OCI-LY7 (cell line): ENCODE measurements around the gene RAB6B. TPM values are rescaled to one million over a fixed set of nuclear protein-coding genes. Genes with fewer than 3 reads are reported as not detected.

Experiments used
- BruUV-seq: library from RNA; stranded (reverse); fragments of 400-500 nt; replicated peaks from 2 replicates; lab custom pipeline; 2021; lab: Mats Ljungman, UMichigan
- CTCF ChIA-PET: fragments of 300-600 bp; sonication (Branson Sonifier 250); formaldehyde crosslinking; loops from one replicate; lab custom pipeline; 2022; ENCODE audit warnings: antibody characterized with exemption; ENCODE audit not compliant: unreplicated experiment; lab: Charles Lee
- POLR2A ChIA-PET: fragments of 300-600 bp; sonication (Branson Sonifier 250); formaldehyde crosslinking; loops from one replicate; lab custom pipeline; 2022; ENCODE audit warnings: antibody characterized with exemption; lab: Charles Lee
- DNase-seq: peaks from one replicate; pipeline ENCODE4 v3.0.0-alpha.2; 2015; ENCODE audit warnings: low spot score
- H2AFZ ChIP-seq: fragments of 200-600 bp; sonication (generic), shearing (Covaris generic); 2 replicates; pipeline ENCODE4 v1.6.1; 2014; ENCODE audit warnings: mild to moderate bottlenecking, antibody characterized with exemption, low read length, moderate library complexity
- H3K27ac ChIP-seq: fragments of 200-600 bp; sonication (generic); 2 replicates; pipeline ENCODE4 v1.5.1; 2014; ENCODE audit warnings: mixed run types, low read depth, mild to moderate bottlenecking, moderate library complexity, low read length, inconsistent platforms; ENCODE audit not compliant: poor library complexity, severe bottlenecking
- H3K36me3 ChIP-seq: fragments of 200-600 bp; sonication (generic); 2 replicates; pipeline ENCODE4 v1.6.1; 2014; ENCODE audit warnings: mild to moderate bottlenecking, antibody characterized with exemption, low read length, moderate library complexity, mixed read lengths; ENCODE audit not compliant: insufficient read depth
- H3K4me1 ChIP-seq: fragments of 200-600 bp; sonication (generic); 2 replicates; pipeline ENCODE4 v1.5.1; 2014; ENCODE audit warnings: mild to moderate bottlenecking, low read length; ENCODE audit not compliant: insufficient read depth, poor library complexity, severe bottlenecking
- H3K4me2 ChIP-seq: fragments of 200-600 bp; sonication (generic); 2 replicates; pipeline ENCODE4 v1.6.1; 2014; ENCODE audit warnings: mild to moderate bottlenecking, low read length
- H3K4me3 ChIP-seq: fragments of 200-600 bp; sonication (generic); 2 replicates; pipeline ENCODE4 v1.5.1; 2014; ENCODE audit warnings: mild to moderate bottlenecking, low read depth, low read length; ENCODE audit not compliant: poor library complexity, severe bottlenecking
- H3K79me2 ChIP-seq: fragments of 200-600 bp; sonication (generic); 2 replicates; pipeline ENCODE4 v1.6.1; 2016; ENCODE audit warnings: low read depth, mild to moderate bottlenecking, low read length, moderate library complexity, mixed read lengths; ENCODE audit not compliant: insufficient read depth
- H3K9me2 ChIP-seq: fragments of 200-600 bp; sonication (generic); 2 replicates; pipeline ENCODE4 v1.6.1; 2016; ENCODE audit warnings: mild to moderate bottlenecking, low read length, mixed read lengths; ENCODE audit not compliant: insufficient read depth
- H3K9me3 ChIP-seq: fragments of 200-600 bp; sonication (generic); 2 replicates; pipeline ENCODE4 v1.6.1; 2014; ENCODE audit warnings: mild to moderate bottlenecking, mixed run types, low read length, mixed read lengths
- H4K20me1 ChIP-seq: fragments of 200-600 bp; sonication (generic); 2 replicates; pipeline ENCODE4 v1.6.1; 2014; ENCODE audit warnings: mild to moderate bottlenecking, antibody characterized with exemption, low read length, moderate library complexity, mixed read lengths; ENCODE audit not compliant: insufficient read depth
- CTCF ChIP-seq: fragments of 200-600 bp; sonication (generic); conservative IDR thresholded peaks from 2 replicates; pipeline ENCODE4 v1.5.1; 2014; ENCODE audit warnings: mild to moderate bottlenecking, antibody characterized with exemption, low read length, moderate library complexity, mixed read lengths
- EZH2phosphoT487 ChIP-seq: fragments of 200-600 bp; sonication (generic); IDR thresholded peaks from 2 replicates; pipeline ENCODE4 v1.6.1; 2018; ENCODE audit warnings: low read depth, borderline replicate concordance, mild to moderate bottlenecking, mixed run types, antibody characterized with exemption, low read length, moderate library complexity, mixed read lengths
- intact Hi-C: fragments of 100-400 bp; cut with micrococcal nuclease; formaldehyde crosslinking; loops from one replicate; pipeline ENCODE4 v1.10.0; 2022; ENCODE audit not compliant: unreplicated experiment
- total RNA-seq, 2 experiments: library from RNA; depleted of rRNA in 1 of 2; stranded (reverse); fragments of >200 nt in 1 of 2; shearing (Covaris generic) in 1 of 2; gene quantifications; 2 replicates each; pipeline ENCODE4 v1.2.3, GENCODE V29; 2014 to 2022

The RAB6B gene
- total RNA-seq, 2 experiments from 2014 or later = not detected

DNA sequence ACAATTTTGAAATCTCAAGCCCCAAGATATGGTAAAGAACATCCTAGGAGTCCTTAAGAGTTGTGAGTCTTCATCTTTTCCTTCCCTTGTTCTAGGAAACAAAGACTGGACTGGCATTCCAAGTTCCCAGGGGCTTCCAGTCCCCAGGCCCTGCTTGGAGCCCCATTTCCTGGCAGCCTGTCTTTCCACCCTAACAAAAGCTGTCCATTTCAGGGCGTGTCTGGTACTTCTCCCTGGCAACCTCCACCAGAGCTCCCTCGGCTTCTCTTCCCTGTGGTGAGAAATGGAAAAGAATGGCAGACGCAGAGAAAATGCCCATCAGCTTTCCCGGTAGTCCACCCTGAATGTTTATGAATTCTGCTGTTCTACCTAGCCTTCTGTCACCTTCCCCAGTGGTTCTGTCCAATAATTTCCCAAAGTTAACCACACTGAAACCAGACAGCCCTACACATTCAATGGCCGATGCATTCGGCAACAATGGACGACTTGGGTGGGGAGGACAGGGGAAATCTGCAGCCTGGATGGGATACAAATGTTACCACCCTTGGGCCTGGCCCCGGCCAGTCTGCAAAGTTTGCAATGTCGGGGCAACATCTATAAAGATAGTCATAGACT is 6.8 kb downstream of the RAB6B start:
- CTCF ChIA-PET = no interaction called here
- Histone ChIP-seq H3K79me2 (no peaks in the 10 kb centered on the region), H3K36me3 (no peaks in the 10 kb centered on the region), H3K27ac (no peak overlapping the region), H3K4me2 (no peak overlapping the region), H2AFZ (no peak overlapping the region), H3K9me2 (no peaks in the 10 kb centered on the region), H3K4me3 (no peak overlapping the region), H4K20me1 (no peaks in the 10 kb centered on the region), H3K4me1 (no peaks in the 10 kb centered on the region), H3K9me3 (no peaks in the 10 kb centered on the region)
- POLR2A ChIA-PET = interaction anchor here (1.0 kb wide), 1 partner anchor 17 kb away, joined by 3 read pairs; no protein-coding TSS in a partner anchor
- intact Hi-C loops = no loop called here
- TF ChIP-seq CTCF = no peak
- no peak for TF ChIP-seq EZH2phosphoT487
- DNase-seq = no peak
- BruUV-seq = no TSS peak

- Histone ChIP-seq H3K4me1 (no peaks in the 10 kb centered on the region), H3K9me3 (no peaks in the 10 kb centered on the region), H3K27ac (no peak overlapping the region), H3K4me3 (no peak overlapping the region), H2AFZ (no peak overlapping the region), H4K20me1 (no peaks in the 10 kb centered on the region), H3K79me2 (no peaks in the 10 kb centered on the region), H3K4me2 (no peak overlapping the region), H3K9me2 (no peaks in the 10 kb centered on the region), H3K36me3 (no peaks in the 10 kb centered on the region)
- POLR2A ChIA-PET = interaction anchor here (0.5 to 1.0 kb wide), 2 partner anchors 18 to 23 kb away, joined by 3 read pairs; no protein-coding TSS in a partner anchor
- intact Hi-C loops = no loop called here
- no TSS peak for BruUV-seq
- TF ChIP-seq EZH2phosphoT487 = no peak
- no peak for TF ChIP-seq CTCF
- no peak for DNase-seq
- CTCF ChIA-PET = no interaction called here
Observed at GRCh38 chr3:133887803-133888703, 7.6 kb downstream of the RAB6B start.
